A549 (cell line): ENCODE measurements around the gene DTX3L. TPM values are rescaled to one million over a fixed set of nuclear protein-coding genes. Genes with fewer than 3 reads are reported as not detected.

ENCODE experiments used
- ATAC-seq, 2 experiments: fragments of 200-7000 bp in 1 of 2; fragments of >200 bp in 1 of 2; cut with Nextera tagmentation in 1 of 2; cut with Tn5 transposase in 1 of 2; 3 replicates each; pipeline versions ENCODE4 v1.8.0 to v1.9.1; 2018 to 2020; ENCODE audit warnings: mild to moderate bottlenecking in 1 of 2, moderate library complexity in 1 of 2
- CTCF ChIA-PET: fragments of 300-600 bp; sonication (Branson Sonifier 250); formaldehyde crosslinking; extraction: SDS; loops from one replicate; lab custom pipeline; 2021; ENCODE audit warnings: antibody characterized with exemption, inconsistent platforms; lab: Yijun Ruan, JAX
- POLR2A ChIA-PET: fragments of 350-600 bp; formaldehyde crosslinking; extraction: SDS; loops from one replicate; lab custom pipeline; 2021; ENCODE audit warnings: antibody characterized with exemption, inconsistent platforms; lab: Yijun Ruan, JAX
- DNase-seq, 2 experiments: peaks; one replicate each; pipeline versions ENCODE4 v3.0.0 to v3.0.0-alpha.2; 2011 to 2016; ENCODE audit warnings: low read depth in 1 of 2, low spot score in 1 of 2
- FAIRE-seq: peaks from 2 replicates; lab custom pipeline; 2011; peaks lifted over from hg19 to GRCh38; lab: Jason Lieb, UNC
- H3K27ac ChIP-seq, 2 experiments: fragments of >200 bp; sonication (Bioruptor Twin); formaldehyde crosslinking; 3 replicates each; pipeline ENCODE4 v1.5.1; 2016 to 2017
- H3K4me1 ChIP-seq: fragments of >200 bp; sonication (Bioruptor Twin); formaldehyde crosslinking; 3 replicates; pipeline ENCODE4 v1.6.1; 2016
- H3K4me2 ChIP-seq: fragments of >200 bp; sonication (Bioruptor Twin); formaldehyde crosslinking; 3 replicates; pipeline ENCODE4 v1.6.1; 2016
- H3K4me3 ChIP-seq: fragments of >200 bp; sonication (Bioruptor Twin); formaldehyde crosslinking; 3 replicates; pipeline ENCODE4 v1.5.1; 2016
- H3K9me3 ChIP-seq: fragments of >200 bp; sonication (Bioruptor Twin); formaldehyde crosslinking; 3 replicates; pipeline ENCODE4 v1.6.1; 2016
- BCL3 ChIP-seq: fragments of >200 bp; sonication (Bioruptor Twin); formaldehyde crosslinking; IDR thresholded peaks from 3 replicates; pipeline ENCODE4 v1.6.1; 2016
- BHLHE40 ChIP-seq: IDR thresholded peaks from 2 replicates; pipeline ENCODE4 v1.6.1; 2012; ENCODE audit warnings: low read depth, low read length, inconsistent platforms
- CBX8 ChIP-seq: fragments of 200-600 bp; sonication (generic); IDR thresholded peaks from 2 replicates; pipeline ENCODE4 v1.6.1; 2016
- CEBPB ChIP-seq, 2 experiments: fragments of >200 bp in 1 of 2; sonication (Bioruptor Twin) in 1 of 2; formaldehyde crosslinking in 1 of 2; IDR thresholded peaks; 2 replicates each; pipeline ENCODE4 v1.6.1; 2012 to 2016
- E2F6 ChIP-seq: IDR thresholded peaks from 2 replicates; pipeline ENCODE4 v1.6.1; 2012; ENCODE audit warnings: low read depth, borderline replicate concordance
- EHF ChIP-seq: fragments of 250-450 bp; sonication (Bioruptor Pico); IDR thresholded peaks from 2 replicates; pipeline ENCODE4 v1.5.0; 2020; ENCODE audit warnings: mild to moderate bottlenecking
- ELK1 ChIP-seq: fragments of 150-350 bp; IDR thresholded peaks from 2 replicates; pipeline ENCODE4 v1.6.1; 2014; ENCODE audit warnings: low read depth, mild to moderate bottlenecking, low read length
- FOSB ChIP-seq: fragments of 250-450 bp; sonication (Bioruptor Pico); IDR thresholded peaks from 2 replicates; pipeline ENCODE4 v1.5.0; 2020; ENCODE audit warnings: mild to moderate bottlenecking, moderate library complexity
- HES2 ChIP-seq: fragments of >200 bp; sonication (Bioruptor Twin); formaldehyde crosslinking; IDR thresholded peaks from 2 replicates; pipeline ENCODE4 v1.6.1; 2016
- HOXA7 ChIP-seq: fragments of 250-450 bp; sonication (Bioruptor Pico); IDR thresholded peaks from 2 replicates; pipeline ENCODE4 v1.5.0; 2020; ENCODE audit warnings: mild to moderate bottlenecking, moderate library complexity
- HOXB5 ChIP-seq: fragments of 250-450 bp; sonication (Bioruptor Pico); IDR thresholded peaks from 2 replicates; pipeline ENCODE4 v1.5.0; 2020; ENCODE audit warnings: mild to moderate bottlenecking, moderate library complexity
- JUN ChIP-seq, 2 experiments: fragments of >200 bp; sonication (Bioruptor Twin); formaldehyde crosslinking; IDR thresholded peaks; 2 replicates in 1 of 2; 3 replicates in 1 of 2; pipeline ENCODE4 v1.6.1; 2016 to 2017
- MAX ChIP-seq: IDR thresholded peaks from 2 replicates; pipeline ENCODE4 v1.6.1; 2012
- MAZ ChIP-seq: fragments of 150-350 bp; IDR thresholded peaks from 2 replicates; pipeline ENCODE4 v1.6.1; 2014; ENCODE audit warnings: antibody characterized with exemption, low read depth, low read length, borderline replicate concordance
- MYC ChIP-seq: IDR thresholded peaks from 2 replicates; pipeline ENCODE4 v1.6.1; 2012; ENCODE audit warnings: mild to moderate bottlenecking, inconsistent platforms, low read length, improper control_type of control experiment, borderline replicate concordance
- NFE2L2 ChIP-seq: fragments of 150-350 bp; conservative IDR thresholded peaks from 2 replicates; pipeline ENCODE4 v1.6.1; 2014; ENCODE audit warnings: low read length
- NPAS2 ChIP-seq: fragments of 250-450 bp; sonication (Bioruptor Pico); IDR thresholded peaks from 2 replicates; pipeline ENCODE4 v1.8.0; 2022; ENCODE audit warnings: mild to moderate bottlenecking, moderate library complexity, borderline replicate concordance
- PHF8 ChIP-seq: fragments of 200-600 bp; sonication (generic); IDR thresholded peaks from 2 replicates; pipeline ENCODE4 v1.6.1; 2016; ENCODE audit warnings: low read depth, mild to moderate bottlenecking, antibody characterized with exemption, moderate library complexity, borderline replicate concordance
- POLR2A ChIP-seq: IDR thresholded peaks from 2 replicates; pipeline ENCODE4 v1.6.1; 2012; ENCODE audit warnings: mild to moderate bottlenecking, low read length
- RARB ChIP-seq: fragments of 250-450 bp; sonication (Bioruptor Pico); IDR thresholded peaks from 2 replicates; pipeline ENCODE4 v1.8.0; 2021; ENCODE audit warnings: mild to moderate bottlenecking, moderate library complexity
- RFX5 ChIP-seq: fragments of 450-650 bp; IDR thresholded peaks from 2 replicates; pipeline ENCODE4 v1.7.1; 2014; ENCODE audit warnings: antibody characterized with exemption, mild to moderate bottlenecking, moderate library complexity
- RNF2 ChIP-seq: fragments of 200-600 bp; sonication (generic); IDR thresholded peaks from 2 replicates; pipeline ENCODE4 v1.6.1; 2016; ENCODE audit warnings: low read depth, mild to moderate bottlenecking, antibody characterized with exemption, moderate library complexity, borderline replicate concordance
- ZFP36 ChIP-seq: fragments of 450-650 bp; IDR thresholded peaks from 2 replicates; pipeline ENCODE4 v1.6.1; 2014; ENCODE audit warnings: borderline replicate concordance; ENCODE audit not compliant: partially characterized antibody
- ZNF302 ChIP-seq: fragments of 250-450 bp; sonication (Bioruptor Pico); IDR thresholded peaks from 2 replicates; pipeline ENCODE4 v1.9.0; 2021; ENCODE audit warnings: inconsistent platforms, mild to moderate bottlenecking, moderate library complexity
- WGBS: methylation state at CpG from one replicate; pipeline ENCODE4 v1.1.6; 2017; ENCODE audit errors: missing lambda C conversion rate; 5-methylcytosine and 5-hydroxymethylcytosine counted together
- polyA plus RNA-seq, 4 experiments: library from polyadenylated mRNA; depleted of rRNA in 3 of 4; stranded (reverse); fragments of >200 nt; fragmentation: RNase III in 1 of 4; extraction: RNeasy Plus Mini Kit Qiagen cat#74134 plus additional on column Dnase treatment in 1 of 4; gene quantifications; 2 replicates in 3 of 4; 3 replicates in 1 of 4; pipeline ENCODE4 v1.2.3, GENCODE V29; 2011 to 2017

DTX3L gene
- polyA plus RNA-seq, 2 of the 4 experiments (the other 2 are of a cell fraction): 4.2 to 5.3 TPM

- Histone ChIP-seq H3K4me3 (no peak overlapping the region), H3K27ac (no peak overlapping the region), H3K4me2 (no peak overlapping the region), H3K9me3 (peaks cover 5% of the 10 kb centered on the region), H3K4me1 (peaks cover 12% of the 10 kb centered on the region)
- ChIA-PET POLR2A (no interaction called here), CTCF (no interaction called here)
- WGBS: 60% methylated on average over 7 of the region's 8 CpGs
- FAIRE-seq (no peak), DNase-seq (no peak), ATAC-seq (no peak; a peak in 1 of 6 replicates)
- TF ChIP-seq NFE2L2 (no peak), RNF2 (no peak), E2F6 (no peak), BCL3 (no peak), PHF8 (no peak)
These were observed 12.2 kb downstream of the DTX3L start for GRCh38 chr3:122576174-122576940.

GRCh38 chr3:122577409-122578031 lies 13.4 kb downstream of the DTX3L start, which contains the start of gene PARP15:
TSS of gene PARP15 (plus strand) at chr3:122577650. CDS start at chr3:122577668, 18 bp downstream.
- no peak for TF ChIP-seq BHLHE40
- no peak for TF ChIP-seq MAX
- TF ChIP-seq EHF (CRISPR knock-in tag): no peak
- no peak for TF ChIP-seq CEBPB (IDR thresholded peaks at IDR 0.05)
- TF ChIP-seq RFX5: no peak
- TF ChIP-seq, all 56 proteins: peak for 0
- DNase-seq: no peak
- H3K4me2 ChIP-seq: no peak within 1 kb of the TSS
- no peak within 1 kb of the TSS for H3K27ac ChIP-seq
- ChIA-PET POLR2A (no interaction called here), CTCF (no interaction called here)
- peaks cover 17% of the 10 kb centered on the region for H3K9me3 ChIP-seq
- FAIRE-seq: no peak
- H3K4me3 ChIP-seq: no peak within 1 kb of the TSS
- ATAC-seq: no peak
- 86% methylated on average over 39 of the region's 40 CpGs for WGBS
- peaks cover 12% of the 10 kb centered on the region for H3K4me1 ChIP-seq

- no peak for DNase-seq
- Histone ChIP-seq H3K4me2 (no peak overlapping the region), H3K4me3 (no peak overlapping the region), H3K9me3 (peaks cover 19% of the 10 kb centered on the region), H3K4me1 (peaks cover 5% of the 10 kb centered on the region), H3K27ac (no peak overlapping the region)
- WGBS: 49% methylated on average over 5 of the region's 5 CpGs
- CTCF ChIA-PET: interaction anchor here (1.2 kb wide), 1 partner anchor 101 kb away, joined by 5 read pairs; no protein-coding TSS in a partner anchor
- POLR2A ChIA-PET: no interaction called here
- ATAC-seq: no peak
- no peak for FAIRE-seq
- TF ChIP-seq ELK1 (no peak), E2F6 (no peak), HOXB5 (no peak), POLR2A (no peak), HOXA7 (CRISPR knock-in tag) (no peak), MYC (no peak), CEBPB (IDR thresholded peaks at IDR 0.05) (no peak), BCL3 (no peak), MAZ (no peak), NPAS2 (CRISPR knock-in tag) (no peak), FOSB (CRISPR knock-in tag) (no peak), ZNF302 (CRISPR knock-in tag) (no peak), RARB (no peak), CBX8 (no peak), BHLHE40 (no peak), JUN (IDR thresholded peaks at IDR 0.05) (no peak), HES2 (no peak), RNF2 (no peak), ZFP36 (no peak)
These were observed 14.1 kb downstream of the DTX3L start for GRCh38 chr3:122578069-122578740.
